IMR-90 (cell line): ENCODE measurements around the gene CEACAM6. TPM values are rescaled to one million over a fixed set of nuclear protein-coding genes. Genes with fewer than 3 reads are reported as not detected.

Experiments used
- ATAC-seq: fragments of 200-7000 bp; cut with Tn5 transposase; 2 replicates; pipeline ENCODE4 v1.9.1; 2020; ENCODE audit warnings: low read depth, mild to moderate bottlenecking, moderate library complexity
- BruUV-seq: library from RNA; stranded (reverse); fragments of 400-500 nt; replicated peaks from 2 replicates; lab custom pipeline; 2021; lab: Mats Ljungman, UMichigan
- CTCF ChIA-PET: fragments of 300-600 bp; formaldehyde crosslinking; extraction: SDS; loops from one replicate; lab custom pipeline; 2021; ENCODE audit warnings: antibody characterized with exemption; lab: Yijun Ruan, JAX
- POLR2A ChIA-PET: fragments of 300-600 bp; sonication (Branson Sonifier 250); formaldehyde crosslinking; loops from one replicate; lab custom pipeline; 2022; ENCODE audit warnings: antibody characterized with exemption; ENCODE audit not compliant: unreplicated experiment; lab: Charles Lee
- DNase-seq: peaks from one replicate; pipeline ENCODE4 v3.0.0; 2013
- H2AFZ ChIP-seq: replicated peaks from 2 replicates; pipeline ENCODE3; 2013; ENCODE audit warnings: low read length, mild to moderate bottlenecking; ENCODE audit not compliant: poor library complexity
- H2AK5ac ChIP-seq: 2 replicates; pipeline ENCODE4 v1.6.1; 2013; ENCODE audit warnings: low read depth, low read length, inconsistent platforms
- H2AK9ac ChIP-seq: replicated peaks from 2 replicates; pipeline ENCODE3; 2013; ENCODE audit warnings: mild to moderate bottlenecking, low read depth, low read length, moderate library complexity; ENCODE audit not compliant: poor library complexity
- H2BK120ac ChIP-seq: 2 replicates; pipeline ENCODE4 v1.6.1; 2013; ENCODE audit warnings: low read depth, low read length, inconsistent platforms
- H2BK15ac ChIP-seq: 3 replicates; pipeline ENCODE4 v1.6.1; 2013; ENCODE audit warnings: low read depth, low read length, inconsistent platforms
- H2BK20ac ChIP-seq: 2 replicates; pipeline ENCODE4 v1.6.1; 2013; ENCODE audit warnings: low read depth, mild to moderate bottlenecking, inconsistent platforms, low read length, moderate library complexity
- H2BK5ac ChIP-seq: 2 replicates; pipeline ENCODE4 v1.6.1; 2013; ENCODE audit warnings: mild to moderate bottlenecking, low read depth, low read length, inconsistent platforms; ENCODE audit not compliant: poor library complexity, severe bottlenecking
- H3K14ac ChIP-seq: replicated peaks from 2 replicates; pipeline ENCODE4 v1.6.1; 2013; ENCODE audit warnings: low read depth, low read length, inconsistent platforms
- H3K18ac ChIP-seq: 2 replicates; pipeline ENCODE4 v1.6.1; 2013; ENCODE audit warnings: low read depth, low read length, control low read depth
- H3K23ac ChIP-seq: 2 replicates; pipeline ENCODE4 v1.6.1; 2013; ENCODE audit warnings: low read depth, low read length, inconsistent platforms
- H3K27ac ChIP-seq: 2 replicates; pipeline ENCODE4 v1.5.1; 2013; ENCODE audit warnings: mild to moderate bottlenecking, control low read depth, low read length; ENCODE audit not compliant: insufficient read depth
- H3K27me3 ChIP-seq: 2 replicates; pipeline ENCODE4 v1.6.1; 2013; ENCODE audit warnings: low read length; ENCODE audit not compliant: control insufficient read depth, insufficient read depth
- H3K36me3 ChIP-seq: 2 replicates; pipeline ENCODE4 v1.6.1; 2013; ENCODE audit warnings: low read length, mixed read lengths; ENCODE audit not compliant: control insufficient read depth, insufficient read depth
- H3K4ac ChIP-seq: 2 replicates; pipeline ENCODE4 v1.6.1; 2013; ENCODE audit warnings: low read depth, low read length, inconsistent platforms
- H3K4me1 ChIP-seq: 2 replicates; pipeline ENCODE4 v1.6.1; 2013; ENCODE audit warnings: low read length, mixed read lengths; ENCODE audit not compliant: control insufficient read depth, insufficient read depth
- H3K4me2 ChIP-seq: 2 replicates; pipeline ENCODE4 v1.6.1; 2013; ENCODE audit warnings: low read depth, mild to moderate bottlenecking, control low read depth, low read length, moderate library complexity
- H3K4me3 ChIP-seq: 2 replicates; pipeline ENCODE4 v1.5.1; 2013; ENCODE audit warnings: low read depth, mild to moderate bottlenecking, control low read depth, low read length, moderate library complexity; ENCODE audit not compliant: insufficient read depth
- H3K56ac ChIP-seq: 2 replicates; pipeline ENCODE4 v1.6.1; 2013; ENCODE audit warnings: low read length, inconsistent platforms; ENCODE audit not compliant: insufficient read depth; ENCODE audit errors: extremely low read depth
- H3K79me1 ChIP-seq, 2 experiments: 2 replicates each; pipeline ENCODE4 v1.6.1; 2013; ENCODE audit warnings: low read length in 2 of 2, inconsistent platforms in 1 of 2, low read depth in 1 of 2
- H3K9ac ChIP-seq: 2 replicates; pipeline ENCODE4 v1.6.1; 2013; ENCODE audit warnings: low read depth, low read length, control low read depth
- H3K9me1 ChIP-seq: 2 replicates; pipeline ENCODE4 v1.6.1; 2013; ENCODE audit warnings: low read length, inconsistent platforms; ENCODE audit not compliant: insufficient read depth
- H3K9me3 ChIP-seq: 2 replicates; pipeline ENCODE4 v1.6.1; 2013; ENCODE audit warnings: low read length; ENCODE audit not compliant: control insufficient read depth, insufficient read depth
- H4K20me1 ChIP-seq: 2 replicates; pipeline ENCODE4 v1.6.1; 2013; ENCODE audit warnings: low read length, inconsistent platforms; ENCODE audit not compliant: insufficient read depth
- H4K5ac ChIP-seq: 2 replicates; pipeline ENCODE4 v1.6.1; 2013; ENCODE audit warnings: mild to moderate bottlenecking, low read depth, low read length, control low read depth
- H4K8ac ChIP-seq, 2 experiments: 2 replicates each; pipeline ENCODE4 v1.6.1; 2013; ENCODE audit warnings: low read depth in 2 of 2, low read length in 2 of 2, control low read depth in 1 of 2, inconsistent platforms in 1 of 2
- H4K91ac ChIP-seq: 2 replicates; pipeline ENCODE4 v1.6.1; 2013; ENCODE audit warnings: low read depth, low read length, inconsistent platforms; ENCODE audit not compliant: insufficient read depth
- BHLHE40 ChIP-seq: fragments of 150-350 bp; IDR thresholded peaks from 2 replicates; pipeline ENCODE4 v1.6.1; 2016; ENCODE audit warnings: mild to moderate bottlenecking, low read depth, low read length
- CHD1 ChIP-seq: IDR thresholded peaks from 2 replicates; pipeline ENCODE4 v1.6.1; 2012; ENCODE audit warnings: low read depth, low read length, improper control_type of control experiment
- CTCF ChIP-seq: conservative IDR thresholded peaks from 2 replicates; pipeline ENCODE4 v1.5.1; 2012; ENCODE audit warnings: mild to moderate bottlenecking, low read depth, low read length, improper control_type of control experiment
- FOS ChIP-seq: fragments of 150-350 bp; IDR thresholded peaks from 2 replicates; pipeline ENCODE4 v1.6.1; 2016; ENCODE audit warnings: low read depth, low read length
- MAZ ChIP-seq: IDR thresholded peaks from 2 replicates; pipeline ENCODE4 v1.6.1; 2012; ENCODE audit warnings: low read depth, mild to moderate bottlenecking, low read length, improper control_type of control experiment, moderate library complexity, borderline replicate concordance
- MXI1 ChIP-seq: IDR thresholded peaks from 2 replicates; pipeline ENCODE4 v1.6.1; 2012; ENCODE audit warnings: low read depth, mild to moderate bottlenecking, low read length, moderate library complexity, borderline replicate concordance
- NFE2L2 ChIP-seq: fragments of 150-350 bp; IDR thresholded peaks from 2 replicates; pipeline ENCODE4 v1.6.1; 2016; ENCODE audit warnings: low read depth, mild to moderate bottlenecking, low read length
- POLR2A ChIP-seq: IDR thresholded peaks from 2 replicates; pipeline ENCODE4 v1.6.1; 2012; ENCODE audit warnings: mild to moderate bottlenecking, low read depth, low read length
- RAD21 ChIP-seq: IDR thresholded peaks from 2 replicates; pipeline ENCODE4 v1.6.1; 2012; ENCODE audit warnings: low read length, improper control_type of control experiment
- RCOR1 ChIP-seq: IDR thresholded peaks from 2 replicates; pipeline ENCODE4 v1.6.1; 2012; ENCODE audit warnings: mild to moderate bottlenecking, low read length, improper control_type of control experiment; ENCODE audit not compliant: insufficient replicate concordance
- RFX5 ChIP-seq: IDR thresholded peaks from 2 replicates; pipeline ENCODE4 v1.8.0; 2012; ENCODE audit warnings: low read depth, mild to moderate bottlenecking, low read length, moderate library complexity
- SMC3 ChIP-seq: fragments of 150-350 bp; IDR thresholded peaks from 2 replicates; pipeline ENCODE4 v1.6.1; 2016; ENCODE audit warnings: low read depth, mild to moderate bottlenecking, antibody characterized with exemption, low read length, moderate library complexity
- WGBS, 2 experiments: methylation state at CpG; one replicate each; pipeline versions ENCODE4 v1.1.5 to v1.1.7; 2013; ENCODE audit warnings: missing lambda C conversion rate in 2 of 2; ENCODE audit not compliant: insufficient read length in 1 of 2; ENCODE audit errors: extremely low coverage in 2 of 2; 5-methylcytosine and 5-hydroxymethylcytosine counted together
- dilution Hi-C: fragments of 300-500 bp; cut with HindIII; formaldehyde crosslinking; loops from one replicate; pipeline ENCODE4 v1.14.3; 2018; ENCODE audit warnings: low sequenced_read_pairs; ENCODE audit not compliant: unreplicated experiment
- in situ Hi-C: fragments of 300-500 bp; cut with MboI; formaldehyde crosslinking; loops from 3 replicates; pipeline ENCODE4 v1.14.3; 2019; ENCODE audit warnings: low sequenced_read_pairs, inconsistent platforms, mixed read lengths
- intact Hi-C: fragments of 100-400 bp; cut with micrococcal nuclease; formaldehyde crosslinking; loops from 2 replicates; pipeline ENCODE4 v1.10.0; 2022
- polyA plus RNA-seq, 3 experiments: library from polyadenylated mRNA; depleted of rRNA; stranded (reverse); fragments of >200 nt; gene quantifications; 2 replicates each; pipeline ENCODE4 v1.2.3, GENCODE V29; 2012; ENCODE audit warnings: low replicate concordance in 1 of 3
- total RNA-seq: library from RNA; depleted of rRNA; stranded (reverse); fragments of >200 nt; gene quantifications from 2 replicates; pipeline ENCODE4 v1.2.3, GENCODE V29; 2012
- TF ChIP-seq, protein P1 (sequence below): fragments of 150-350 bp; IDR thresholded peaks from 2 replicates; pipeline ENCODE4 v1.6.1; 2017; ENCODE audit warnings: mild to moderate bottlenecking, antibody characterized with exemption, low read length, low read depth

CEACAM6 gene
- total and polyA plus RNA-seq, 2 of the 4 experiments (the other 2 are of a cell fraction): not detected

DNA sequence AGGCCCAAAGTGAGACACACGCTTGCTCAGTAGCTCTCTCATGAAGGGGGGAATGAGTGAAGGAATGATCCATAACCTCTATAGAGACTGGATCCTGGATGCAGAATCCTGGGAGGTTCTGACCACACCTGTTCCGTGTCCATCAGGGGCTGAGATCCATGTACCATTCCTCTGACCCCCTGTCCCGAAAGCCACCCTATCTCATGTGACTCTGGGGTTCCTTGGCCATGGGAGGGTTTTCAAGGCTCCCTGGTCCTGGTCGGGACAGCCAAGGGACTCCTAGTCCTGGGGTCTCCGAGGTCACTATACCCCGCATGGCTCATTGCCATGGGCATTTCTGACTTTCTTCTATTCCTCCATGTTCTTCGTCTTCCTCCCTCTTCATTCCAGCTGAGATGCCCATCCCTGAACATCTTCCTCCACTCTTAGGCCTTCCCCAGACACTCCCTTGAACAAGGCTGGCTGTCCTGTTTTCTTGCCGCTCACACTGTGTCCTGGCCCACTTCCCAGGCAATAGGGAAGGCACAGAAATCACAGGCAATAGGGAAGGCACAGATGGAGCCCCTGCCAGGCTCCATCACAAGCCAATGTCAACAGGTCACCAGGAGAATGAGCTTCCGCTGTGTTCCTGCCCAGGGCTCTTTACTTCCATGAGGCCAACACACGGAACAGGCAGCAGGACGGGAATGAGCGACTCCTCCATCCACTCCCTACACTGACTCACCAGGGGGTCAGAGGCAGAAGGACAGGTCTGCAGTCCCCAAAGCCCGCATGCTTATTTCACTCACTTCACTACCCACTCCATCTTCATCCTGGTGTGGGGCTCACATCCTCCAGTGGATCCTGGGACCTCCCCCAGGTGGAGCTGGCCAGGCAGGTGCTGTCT, 43.7 kb upstream of the CEACAM6 start (continued):
- no peak for TF ChIP-seq RCOR1

- dilution Hi-C loops: no loop called here
- no TSS peak for BruUV-seq
- WGBS, 2 experiments: no CpG with 5 or more reads among the region's 5 CpGs
- TF ChIP-seq POLR2A: no peak
- TF ChIP-seq MXI1: no peak
- TF ChIP-seq RFX5: no peak
- TF ChIP-seq FOS: no peak
- TF ChIP-seq BHLHE40: no peak
- TF ChIP-seq SMC3: no peak
- TF ChIP-seq, protein P1, sequence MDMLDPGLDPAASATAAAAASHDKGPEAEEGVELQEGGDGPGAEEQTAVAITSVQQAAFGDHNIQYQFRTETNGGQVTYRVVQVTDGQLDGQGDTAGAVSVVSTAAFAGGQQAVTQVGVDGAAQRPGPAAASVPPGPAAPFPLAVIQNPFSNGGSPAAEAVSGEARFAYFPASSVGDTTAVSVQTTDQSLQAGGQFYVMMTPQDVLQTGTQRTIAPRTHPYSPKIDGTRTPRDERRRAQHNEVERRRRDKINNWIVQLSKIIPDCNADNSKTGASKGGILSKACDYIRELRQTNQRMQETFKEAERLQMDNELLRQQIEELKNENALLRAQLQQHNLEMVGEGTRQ: no peak
- TF ChIP-seq RAD21: no peak
- TF ChIP-seq MAZ: no peak
- no peak for TF ChIP-seq CHD1
- TF ChIP-seq CTCF: no peak
- no peak for TF ChIP-seq NFE2L2
Observed at GRCh38 chr19:41714598-41714997, 40.7 kb upstream of the CEACAM6 start.

More at GRCh38 chr19:41714598-41714997, 40.7 kb upstream of the CEACAM6 start:
- DNase-seq: no peak
- Histone ChIP-seq H3K4me3 (no peak overlapping the region), H3K9ac (no peak overlapping the region), H2BK5ac (no peak overlapping the region), H3K18ac (no peak overlapping the region), H4K5ac (no peak overlapping the region), H3K4me1 (no peaks in the 10 kb centered on the region), H2AK9ac (no peak overlapping the region), H4K91ac (no peak overlapping the region), H3K79me1 (no peaks in the 10 kb centered on the region), H4K8ac (no peak overlapping the region), H2BK20ac (no peak overlapping the region), H3K14ac (no peak overlapping the region), H3K56ac (no peak overlapping the region), H3K4ac (no peak overlapping the region), H2AFZ (no peak overlapping the region), H2BK15ac (no peak overlapping the region), H3K27ac (no peak overlapping the region), H3K36me3 (no peaks in the 10 kb centered on the region), H2BK120ac (no peak overlapping the region), H3K9me3 (no peaks in the 10 kb centered on the region), H3K23ac (no peak overlapping the region), H3K27me3 (peaks cover 2% of the 10 kb centered on the region; the same call in 1 of the 2 replicates), H4K20me1 (no peaks in the 10 kb centered on the region), H2AK5ac (no peak overlapping the region), H3K9me1 (no peaks in the 10 kb centered on the region), H3K4me2 (no peak overlapping the region)
- ChIA-PET POLR2A (no interaction called here), CTCF (no interaction called here)
- intact Hi-C loops: no loop called here
- ATAC-seq: no peak
- in situ Hi-C loops: no loop called here
